Liver (tissue), 9 donors: ENCODE results near the gene RECQL5. TPM values are rescaled to one million over a fixed set of nuclear protein-coding genes. Genes with fewer than 3 reads are reported as not detected.

Experiments used
- DNase-seq: peaks from one replicate; pipeline ENCODE4 v3.0.0-alpha.2; 2017; ENCODE audit warnings: low spot score
- H3K27ac ChIP-seq, 2 donors: one replicate each; pipeline ENCODE4 v1.7.0; 2013; ENCODE audit warnings: inconsistent platforms in 2 of 2, low read length in 2 of 2, control low read depth in 1 of 2, low read depth in 1 of 2, mild to moderate bottlenecking in 1 of 2
- H3K27me3 ChIP-seq, 4 donors: one replicate each; pipeline versions ENCODE4 v1.6.1 to v1.7.0; 2013; ENCODE audit warnings: low read length in 3 of 4, inconsistent platforms in 1 of 4, mild to moderate bottlenecking in 1 of 4, moderate library complexity in 1 of 4; ENCODE audit not compliant: control insufficient read depth in 4 of 4, insufficient read depth in 4 of 4
- H3K36me3 ChIP-seq, 4 donors: one replicate each; pipeline versions ENCODE4 v1.6.1 to v1.7.0; 2013; ENCODE audit warnings: low read length in 3 of 4, mild to moderate bottlenecking in 3 of 4, low read depth in 1 of 4, moderate library complexity in 1 of 4; ENCODE audit not compliant: control insufficient read depth in 4 of 4, insufficient read depth in 3 of 4
- H3K4me1 ChIP-seq, 4 donors: one replicate each; pipeline versions ENCODE4 v1.6.1 to v1.7.0; 2013; ENCODE audit warnings: low read length in 3 of 4, mild to moderate bottlenecking in 3 of 4, moderate library complexity in 1 of 4; ENCODE audit not compliant: control insufficient read depth in 4 of 4, insufficient read depth in 4 of 4
- H3K4me3 ChIP-seq, 3 donors: one replicate each; pipeline versions ENCODE4 v1.6.1 to v1.7.0; 2013; ENCODE audit warnings: low read length in 3 of 3, control low read depth in 1 of 3, low read depth in 1 of 3, mild to moderate bottlenecking in 1 of 3
- H3K9ac ChIP-seq, 2 donors: one replicate each; pipeline ENCODE4 v1.7.0; 2013; ENCODE audit warnings: low read length in 2 of 2, mild to moderate bottlenecking in 2 of 2, moderate library complexity in 2 of 2, control low read depth in 1 of 2, low read depth in 1 of 2
- H3K9me3 ChIP-seq, 4 donors: one replicate each; pipeline versions ENCODE4 v1.6.1 to v1.7.0; 2013; ENCODE audit warnings: low read length in 3 of 4; ENCODE audit not compliant: control insufficient read depth in 4 of 4
- CTCF ChIP-seq: fragments of 150-350 bp; IDR thresholded peaks from 2 replicates; pipeline ENCODE4 v1.5.1; 2017; ENCODE audit warnings: improper control_type of control experiment, low read depth, low read length; ENCODE audit not compliant: missing input control
- EGR1 ChIP-seq, 2 donors: IDR thresholded peaks; 2 replicates each; pipeline ENCODE4 v1.6.1; 2016 to 2018; ENCODE audit warnings: antibody characterized with exemption in 2 of 2, low read depth in 2 of 2
- FOXA1 ChIP-seq: IDR thresholded peaks from 2 replicates; pipeline ENCODE4 v1.6.1; 2016; ENCODE audit warnings: antibody characterized with exemption
- FOXA2 ChIP-seq: IDR thresholded peaks from 2 replicates; pipeline ENCODE4 v1.6.1; 2016; ENCODE audit warnings: antibody characterized with exemption
- GABPA ChIP-seq, 2 donors: IDR thresholded peaks in 1 of 2; conservative IDR thresholded peaks in 1 of 2; 2 replicates each; pipeline ENCODE4 v1.6.1; 2016; ENCODE audit warnings: antibody characterized with exemption in 2 of 2, mild to moderate bottlenecking in 1 of 2, moderate library complexity in 1 of 2
- HNF4A ChIP-seq, 2 donors: conservative IDR thresholded peaks; 2 replicates each; pipeline ENCODE4 v1.6.1; 2016; ENCODE audit warnings: antibody characterized with exemption in 2 of 2, mild to moderate bottlenecking in 2 of 2
- HNF4G ChIP-seq: IDR thresholded peaks from 2 replicates; pipeline ENCODE4 v1.6.1; 2016; ENCODE audit warnings: antibody characterized with exemption
- JUND ChIP-seq, 2 donors: IDR thresholded peaks; 2 replicates each; pipeline ENCODE4 v1.6.1; 2016; ENCODE audit warnings: antibody characterized with exemption in 2 of 2
- MAX ChIP-seq: IDR thresholded peaks from 2 replicates; pipeline ENCODE4 v1.6.1; 2016; ENCODE audit warnings: antibody characterized with exemption
- NR2F2 ChIP-seq: IDR thresholded peaks from 2 replicates; pipeline ENCODE4 v1.6.1; 2016; ENCODE audit warnings: antibody characterized with exemption
- RAD21 ChIP-seq, 2 donors: IDR thresholded peaks; 2 replicates each; pipeline ENCODE4 v1.6.1; 2016; ENCODE audit warnings: antibody characterized with exemption in 2 of 2, mild to moderate bottlenecking in 2 of 2
- RXRA ChIP-seq, 2 donors: IDR thresholded peaks; 2 replicates each; pipeline ENCODE4 v1.6.1; 2017 to 2018; ENCODE audit warnings: antibody characterized with exemption in 2 of 2, mild to moderate bottlenecking in 1 of 2
- SP1 ChIP-seq: IDR thresholded peaks from 2 replicates; pipeline ENCODE4 v1.6.1; 2018; ENCODE audit warnings: antibody characterized with exemption, mild to moderate bottlenecking
- TAF1 ChIP-seq: conservative IDR thresholded peaks from 2 replicates; pipeline ENCODE4 v1.6.1; 2016; ENCODE audit warnings: antibody characterized with exemption, mild to moderate bottlenecking
- YY1 ChIP-seq: IDR thresholded peaks from 2 replicates; pipeline ENCODE4 v1.6.1; 2016; ENCODE audit warnings: antibody characterized with exemption, mild to moderate bottlenecking
- ZBTB33 ChIP-seq: IDR thresholded peaks from 2 replicates; pipeline ENCODE4 v1.6.1; 2016; ENCODE audit warnings: antibody characterized with exemption
- WGBS: extraction: QIAGEN DNeasy Blood & Tissue Kit; methylation state at CpG from one replicate; pipeline ENCODE4 v1.1.7; 2013; 5-methylcytosine and 5-hydroxymethylcytosine counted together
- polyA plus RNA-seq, 2 donors: library from polyadenylated mRNA; stranded (reverse) in 1 of 2; unstranded in 1 of 2; fragments of 200-250 nt in 1 of 2; fragments of >200 nt in 1 of 2; fragmentation: Nextera tagmentation in 1 of 2; extraction: Ambion mirVana in 1 of 2; gene quantifications; one replicate each; pipeline versions ENCODE4 v1.2.1 to v1.2.3, GENCODE V29; 2013 to 2015
- total RNA-seq, 2 donors: library from RNA; depleted of rRNA; stranded (reverse); fragments of >200 nt; gene quantifications; one replicate each; pipeline ENCODE4 v1.2.3, GENCODE V29; 2014
- TF ChIP-seq, protein P1 (sequence below): IDR thresholded peaks from 2 replicates; pipeline ENCODE4 v1.6.1; 2016; ENCODE audit warnings: antibody characterized with exemption, mild to moderate bottlenecking
- TF ChIP-seq, protein P2 (sequence below): IDR thresholded peaks from 2 replicates; pipeline ENCODE4 v1.6.1; 2016; ENCODE audit warnings: antibody characterized with exemption
- donor health status: healthy.
- donor health status: healthy.
- donor health status: healthy.
- donor health status: healthy.
- donor health status: healthy.

Gene RECQL5
- 10 to 100 TPM; 12.1 to 15.1 TPM for total RNA-seq
- 10 to 100 TPM in 1 of 2 donors, 1 to 10 TPM in 1; 8.3 to 10.9 TPM for polyA plus RNA-seq

DNA sequence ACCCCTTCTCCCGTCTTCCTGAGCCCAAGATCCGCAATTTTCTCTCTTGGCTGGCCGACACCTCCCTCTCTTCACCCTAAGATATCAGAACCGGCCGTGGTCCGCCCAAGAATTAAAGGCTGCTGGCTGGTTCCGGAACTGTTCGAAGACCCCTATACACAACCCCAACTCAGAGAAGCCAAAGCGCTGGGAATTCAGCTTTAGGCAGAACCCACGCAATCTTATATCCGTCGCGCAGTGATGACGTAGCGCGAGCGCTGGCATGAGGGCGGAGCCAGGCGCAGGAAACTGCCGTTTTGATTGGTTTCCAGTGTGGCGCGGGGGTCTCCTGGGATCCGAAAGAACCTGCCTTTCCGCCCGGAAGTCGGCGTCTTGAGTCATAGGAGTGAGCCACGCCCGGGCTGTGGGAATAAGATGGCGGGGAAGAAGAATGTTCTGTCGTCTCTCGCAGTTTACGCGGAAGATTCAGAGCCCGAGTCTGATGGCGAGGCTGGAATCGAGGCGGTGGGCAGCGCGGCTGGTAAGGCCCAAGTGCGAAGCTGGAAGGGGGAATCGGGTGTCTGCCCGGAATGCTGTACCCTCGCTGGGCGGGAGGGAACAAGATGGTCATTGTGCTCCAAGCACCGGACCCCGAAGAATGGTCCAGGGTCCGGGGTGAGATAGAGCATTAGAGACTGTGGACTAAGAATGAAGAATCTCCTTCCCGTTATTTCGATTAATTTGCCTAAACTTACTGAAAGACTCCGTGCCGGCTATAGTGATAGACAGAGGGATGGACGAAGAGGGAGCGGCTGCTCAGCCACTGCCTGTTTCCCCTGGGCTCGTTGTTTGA is at the start of gene RECQL5, which contains the start of gene SAP30BP:
Gene RECQL5 (minus strand): TSS at position 196 of the 832 bp plus-strand sequence. CDS start 597 bp downstream, outside the sequence.
Gene SAP30BP (plus strand): TSS at position 380 of the 832 bp plus-strand sequence. CDS start 35 bp downstream, at position 415.
- peaks cover 5 to 34% (median 25%) of the 10 kb centered on the region in 4 donors for H3K4me1 ChIP-seq
- whole genome bisulfite sequencing, result under 1% methylated on average over 55 of the region's 55 CpGs
- peak; percentile 98 for DNase-seq
- H3K9me3 ChIP-seq, result no peaks in the 10 kb centered on the region
- peak within 1 kb of the TSS; percentile 47 to 76 for H3K27ac ChIP-seq
- H3K4me3 ChIP-seq, result peak within 1 kb of the TSS; percentile 65 to 98 (median 97)
- peak within 1 kb of the TSS; percentile 79 to 88 for H3K9ac ChIP-seq
- peaks cover 10 to 40% (median 34%) of the 10 kb centered on the region in 4 donors for H3K36me3 ChIP-seq
- H3K27me3 ChIP-seq, result no peaks in the 10 kb centered on the region
- TF ChIP-seq RAD21 (IDR thresholded peaks at IDR 0.05) (no peak), EGR1 (IDR thresholded peaks at IDR 0.05; ENCODE audit: low read depth in 2 of 2) (peak; percentile 63 to 92), SP1 (peak; percentile 76), HNF4A (conservative IDR thresholded peaks at IDR 0.05) (peak; percentile 26 to 43), CTCF (no peak), YY1 (peak; percentile 98), MAX (no peak), RXRA (IDR thresholded peaks at IDR 0.05) (peak; percentile 20 to 41), FOXA2 (no peak), GABPA (IDR thresholded peaks at IDR 0.05 in 1 of 2, conservative IDR thresholded peaks at IDR 0.05 in 1 of 2) (peak; percentile 73 to 99), TAF1 (peak; percentile 61), HNF4G (no peak), NR2F2 (peak; percentile 59), ZBTB33 (peak; percentile 89), FOXA1 (no peak), JUND (IDR thresholded peaks at IDR 0.05) (peak in 1 of 2 donors; percentile 54)
- TF ChIP-seq, protein P1, sequence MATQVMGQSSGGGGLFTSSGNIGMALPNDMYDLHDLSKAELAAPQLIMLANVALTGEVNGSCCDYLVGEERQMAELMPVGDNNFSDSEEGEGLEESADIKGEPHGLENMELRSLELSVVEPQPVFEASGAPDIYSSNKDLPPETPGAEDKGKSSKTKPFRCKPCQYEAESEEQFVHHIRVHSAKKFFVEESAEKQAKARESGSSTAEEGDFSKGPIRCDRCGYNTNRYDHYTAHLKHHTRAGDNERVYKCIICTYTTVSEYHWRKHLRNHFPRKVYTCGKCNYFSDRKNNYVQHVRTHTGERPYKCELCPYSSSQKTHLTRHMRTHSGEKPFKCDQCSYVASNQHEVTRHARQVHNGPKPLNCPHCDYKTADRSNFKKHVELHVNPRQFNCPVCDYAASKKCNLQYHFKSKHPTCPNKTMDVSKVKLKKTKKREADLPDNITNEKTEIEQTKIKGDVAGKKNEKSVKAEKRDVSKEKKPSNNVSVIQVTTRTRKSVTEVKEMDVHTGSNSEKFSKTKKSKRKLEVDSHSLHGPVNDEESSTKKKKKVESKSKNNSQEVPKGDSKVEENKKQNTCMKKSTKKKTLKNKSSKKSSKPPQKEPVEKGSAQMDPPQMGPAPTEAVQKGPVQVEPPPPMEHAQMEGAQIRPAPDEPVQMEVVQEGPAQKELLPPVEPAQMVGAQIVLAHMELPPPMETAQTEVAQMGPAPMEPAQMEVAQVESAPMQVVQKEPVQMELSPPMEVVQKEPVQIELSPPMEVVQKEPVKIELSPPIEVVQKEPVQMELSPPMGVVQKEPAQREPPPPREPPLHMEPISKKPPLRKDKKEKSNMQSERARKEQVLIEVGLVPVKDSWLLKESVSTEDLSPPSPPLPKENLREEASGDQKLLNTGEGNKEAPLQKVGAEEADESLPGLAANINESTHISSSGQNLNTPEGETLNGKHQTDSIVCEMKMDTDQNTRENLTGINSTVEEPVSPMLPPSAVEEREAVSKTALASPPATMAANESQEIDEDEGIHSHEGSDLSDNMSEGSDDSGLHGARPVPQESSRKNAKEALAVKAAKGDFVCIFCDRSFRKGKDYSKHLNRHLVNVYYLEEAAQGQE, result peak; percentile 56
- TF ChIP-seq, protein P2, sequence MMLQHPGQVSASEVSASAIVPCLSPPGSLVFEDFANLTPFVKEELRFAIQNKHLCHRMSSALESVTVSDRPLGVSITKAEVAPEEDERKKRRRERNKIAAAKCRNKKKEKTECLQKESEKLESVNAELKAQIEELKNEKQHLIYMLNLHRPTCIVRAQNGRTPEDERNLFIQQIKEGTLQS, result peak; percentile 84
